Endothelial cell of umbilical vein (primary cell): Measurements from ENCODE around the gene HBEGF.

ENCODE experiments used
- EZH2 ChIP-seq: IDR thresholded peaks from 2 replicates; pipeline ENCODE4 v1.6.1; 2012; ENCODE audit warnings: borderline replicate concordance, low read depth, mild to moderate bottlenecking, moderate library complexity, low read length, inconsistent platforms; ENCODE audit not compliant: severe bottlenecking
- FOS ChIP-seq: IDR thresholded peaks from 2 replicates; pipeline ENCODE4 v1.6.1; 2011; ENCODE audit warnings: mild to moderate bottlenecking, low read length, moderate library complexity, borderline replicate concordance; ENCODE audit not compliant: insufficient read depth
- JUN ChIP-seq: IDR thresholded peaks from 2 replicates; pipeline ENCODE4 v1.6.1; 2011; ENCODE audit warnings: borderline replicate concordance, low read depth; ENCODE audit not compliant: insufficient read length, insufficient read depth
- MYC ChIP-seq: IDR thresholded peaks from one replicate; pipeline ENCODE4 v1.6.1; 2011; ENCODE audit warnings: mild to moderate bottlenecking, low read depth, low read length
- POLR2A ChIP-seq: IDR thresholded peaks from 2 replicates; pipeline ENCODE4 v1.6.1; 2012; ENCODE audit warnings: low read depth, mild to moderate bottlenecking, control low read depth, low read length
- POLR2AphosphoS5 ChIP-seq: IDR thresholded peaks from 2 replicates; pipeline ENCODE4 v1.6.1; 2012; ENCODE audit warnings: low read depth, mild to moderate bottlenecking, control low read depth, low read length, moderate library complexity; ENCODE audit not compliant: insufficient read depth
- TF ChIP-seq, protein P1 (sequence below): IDR thresholded peaks from 2 replicates; pipeline ENCODE4 v1.6.1; 2011; ENCODE audit not compliant: insufficient read depth, insufficient read length
- TF ChIP-seq, protein P2 (sequence below), 2 donors: IDR thresholded peaks; 1 replicate in 1 of 2; 2 replicates in 1 of 2; pipeline ENCODE4 v1.5.1; 2011; ENCODE audit warnings: low read length in 2 of 2, mild to moderate bottlenecking in 2 of 2, moderate library complexity in 2 of 2, control low read depth in 1 of 2, inconsistent platforms in 1 of 2, low read depth in 1 of 2; ENCODE audit not compliant: insufficient read depth in 1 of 2; ENCODE audit errors: extremely low read depth in 1 of 2

- no peak for TF ChIP-seq POLR2A
- TF ChIP-seq, protein P1, sequence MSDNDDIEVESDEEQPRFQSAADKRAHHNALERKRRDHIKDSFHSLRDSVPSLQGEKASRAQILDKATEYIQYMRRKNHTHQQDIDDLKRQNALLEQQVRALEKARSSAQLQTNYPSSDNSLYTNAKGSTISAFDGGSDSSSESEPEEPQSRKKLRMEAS: no peak
- TF ChIP-seq, protein P2, sequence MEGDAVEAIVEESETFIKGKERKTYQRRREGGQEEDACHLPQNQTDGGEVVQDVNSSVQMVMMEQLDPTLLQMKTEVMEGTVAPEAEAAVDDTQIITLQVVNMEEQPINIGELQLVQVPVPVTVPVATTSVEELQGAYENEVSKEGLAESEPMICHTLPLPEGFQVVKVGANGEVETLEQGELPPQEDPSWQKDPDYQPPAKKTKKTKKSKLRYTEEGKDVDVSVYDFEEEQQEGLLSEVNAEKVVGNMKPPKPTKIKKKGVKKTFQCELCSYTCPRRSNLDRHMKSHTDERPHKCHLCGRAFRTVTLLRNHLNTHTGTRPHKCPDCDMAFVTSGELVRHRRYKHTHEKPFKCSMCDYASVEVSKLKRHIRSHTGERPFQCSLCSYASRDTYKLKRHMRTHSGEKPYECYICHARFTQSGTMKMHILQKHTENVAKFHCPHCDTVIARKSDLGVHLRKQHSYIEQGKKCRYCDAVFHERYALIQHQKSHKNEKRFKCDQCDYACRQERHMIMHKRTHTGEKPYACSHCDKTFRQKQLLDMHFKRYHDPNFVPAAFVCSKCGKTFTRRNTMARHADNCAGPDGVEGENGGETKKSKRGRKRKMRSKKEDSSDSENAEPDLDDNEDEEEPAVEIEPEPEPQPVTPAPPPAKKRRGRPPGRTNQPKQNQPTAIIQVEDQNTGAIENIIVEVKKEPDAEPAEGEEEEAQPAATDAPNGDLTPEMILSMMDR (IDR thresholded peaks at IDR 0.05; ENCODE audit: extremely low read depth in 1 of 2, insufficient read depth in 1 of 2, low read depth in 1 of 2, low read length in 2 of 2): no peak
- no peak for TF ChIP-seq EZH2
- no peak for TF ChIP-seq MYC
- TF ChIP-seq FOS: no peak
- TF ChIP-seq POLR2AphosphoS5: no peak
- no peak for TF ChIP-seq JUN
Measured at GRCh38 chr5:140367256-140368013, 21.0 kb upstream of the HBEGF start.
